AG10803 (cell line): Measurements from ENCODE around the gene HOMER1.
A peak's percentile ranks its signal among the peaks of the same experiment; 100 is the strongest.

Experiments used
- DNase-seq: peaks from one replicate; pipeline ENCODE4 v3.0.0; 2010; ENCODE audit warnings: low read depth
- H3K4me3 ChIP-seq: 2 replicates; pipeline ENCODE4 v1.5.1; 2011; ENCODE audit warnings: mild to moderate bottlenecking, low read length, control low read depth
- TF ChIP-seq, protein P1 (sequence below): conservative IDR thresholded peaks from 2 replicates; pipeline ENCODE4 v1.5.1; 2011; ENCODE audit warnings: mild to moderate bottlenecking, low read length, control low read depth, inconsistent platforms

HOMER1 gene, protein sequence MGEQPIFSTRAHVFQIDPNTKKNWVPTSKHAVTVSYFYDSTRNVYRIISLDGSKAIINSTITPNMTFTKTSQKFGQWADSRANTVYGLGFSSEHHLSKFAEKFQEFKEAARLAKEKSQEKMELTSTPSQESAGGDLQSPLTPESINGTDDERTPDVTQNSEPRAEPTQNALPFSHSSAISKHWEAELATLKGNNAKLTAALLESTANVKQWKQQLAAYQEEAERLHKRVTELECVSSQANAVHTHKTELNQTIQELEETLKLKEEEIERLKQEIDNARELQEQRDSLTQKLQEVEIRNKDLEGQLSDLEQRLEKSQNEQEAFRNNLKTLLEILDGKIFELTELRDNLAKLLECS

DNA sequence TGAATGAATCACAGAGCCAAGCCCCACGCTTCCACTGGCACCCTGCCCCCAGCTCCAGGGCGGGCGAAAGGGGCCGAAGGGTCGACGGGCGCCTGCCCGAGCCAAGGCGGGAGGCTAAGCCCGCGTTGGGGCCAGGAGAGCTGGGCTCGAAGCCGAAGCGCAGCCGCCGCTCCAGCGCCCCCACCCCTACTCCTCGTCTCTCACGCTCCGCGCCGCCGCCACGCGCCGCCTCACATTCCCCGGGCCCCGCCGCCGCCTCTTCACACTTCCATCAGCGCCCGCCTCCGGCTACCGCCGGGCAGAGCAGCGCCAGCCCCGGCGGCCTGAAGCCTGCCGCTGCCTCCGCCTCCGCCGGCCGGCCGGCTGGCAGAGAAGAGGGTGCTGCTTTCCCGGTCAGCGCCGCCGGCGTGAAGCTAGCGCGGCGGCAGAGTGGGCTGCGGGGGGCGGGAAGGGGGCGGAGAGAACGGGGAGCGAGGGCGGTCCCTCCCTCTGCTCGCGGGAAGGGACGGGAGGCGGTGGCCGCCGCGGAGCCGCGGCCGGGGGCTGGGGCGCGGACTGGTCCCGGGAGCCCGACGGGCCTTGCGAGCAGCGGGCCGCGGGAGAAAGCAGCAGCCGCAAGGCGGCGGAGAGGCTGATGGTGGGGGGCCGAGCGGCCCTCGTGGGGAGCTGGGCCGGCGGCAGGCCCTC, at the start of gene HOMER1:
TSS of gene HOMER1 (minus strand) at position 431 of the 687 bp plus-strand sequence. CDS start 1,360 bp downstream, outside the sequence.
- TF ChIP-seq, protein P1, sequence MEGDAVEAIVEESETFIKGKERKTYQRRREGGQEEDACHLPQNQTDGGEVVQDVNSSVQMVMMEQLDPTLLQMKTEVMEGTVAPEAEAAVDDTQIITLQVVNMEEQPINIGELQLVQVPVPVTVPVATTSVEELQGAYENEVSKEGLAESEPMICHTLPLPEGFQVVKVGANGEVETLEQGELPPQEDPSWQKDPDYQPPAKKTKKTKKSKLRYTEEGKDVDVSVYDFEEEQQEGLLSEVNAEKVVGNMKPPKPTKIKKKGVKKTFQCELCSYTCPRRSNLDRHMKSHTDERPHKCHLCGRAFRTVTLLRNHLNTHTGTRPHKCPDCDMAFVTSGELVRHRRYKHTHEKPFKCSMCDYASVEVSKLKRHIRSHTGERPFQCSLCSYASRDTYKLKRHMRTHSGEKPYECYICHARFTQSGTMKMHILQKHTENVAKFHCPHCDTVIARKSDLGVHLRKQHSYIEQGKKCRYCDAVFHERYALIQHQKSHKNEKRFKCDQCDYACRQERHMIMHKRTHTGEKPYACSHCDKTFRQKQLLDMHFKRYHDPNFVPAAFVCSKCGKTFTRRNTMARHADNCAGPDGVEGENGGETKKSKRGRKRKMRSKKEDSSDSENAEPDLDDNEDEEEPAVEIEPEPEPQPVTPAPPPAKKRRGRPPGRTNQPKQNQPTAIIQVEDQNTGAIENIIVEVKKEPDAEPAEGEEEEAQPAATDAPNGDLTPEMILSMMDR = no peak
- peak; percentile 73 for DNase-seq
- H3K4me3 ChIP-seq = peak within 1 kb of the TSS; percentile 81

DNA sequence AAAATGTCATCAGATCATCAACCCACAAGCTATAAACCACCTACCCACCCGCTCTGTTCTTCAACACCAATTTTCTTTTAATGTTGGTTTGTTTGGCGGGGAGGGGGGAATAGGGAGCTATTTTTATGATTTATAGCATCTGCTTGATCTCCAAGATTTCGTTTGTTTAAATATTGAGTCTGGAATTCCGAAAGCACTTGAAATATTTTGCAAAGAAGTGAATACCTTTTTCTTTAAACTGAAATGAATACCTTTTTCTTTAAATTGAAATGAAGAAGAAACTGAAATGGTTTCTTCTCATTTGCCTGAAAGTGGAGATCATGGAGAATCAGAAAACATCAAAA, 49.3 kb upstream of the HOMER1 start:
- no peak for DNase-seq
- H3K4me3 ChIP-seq = no peak overlapping the region
- TF ChIP-seq, protein P1 = no peak

DNA sequence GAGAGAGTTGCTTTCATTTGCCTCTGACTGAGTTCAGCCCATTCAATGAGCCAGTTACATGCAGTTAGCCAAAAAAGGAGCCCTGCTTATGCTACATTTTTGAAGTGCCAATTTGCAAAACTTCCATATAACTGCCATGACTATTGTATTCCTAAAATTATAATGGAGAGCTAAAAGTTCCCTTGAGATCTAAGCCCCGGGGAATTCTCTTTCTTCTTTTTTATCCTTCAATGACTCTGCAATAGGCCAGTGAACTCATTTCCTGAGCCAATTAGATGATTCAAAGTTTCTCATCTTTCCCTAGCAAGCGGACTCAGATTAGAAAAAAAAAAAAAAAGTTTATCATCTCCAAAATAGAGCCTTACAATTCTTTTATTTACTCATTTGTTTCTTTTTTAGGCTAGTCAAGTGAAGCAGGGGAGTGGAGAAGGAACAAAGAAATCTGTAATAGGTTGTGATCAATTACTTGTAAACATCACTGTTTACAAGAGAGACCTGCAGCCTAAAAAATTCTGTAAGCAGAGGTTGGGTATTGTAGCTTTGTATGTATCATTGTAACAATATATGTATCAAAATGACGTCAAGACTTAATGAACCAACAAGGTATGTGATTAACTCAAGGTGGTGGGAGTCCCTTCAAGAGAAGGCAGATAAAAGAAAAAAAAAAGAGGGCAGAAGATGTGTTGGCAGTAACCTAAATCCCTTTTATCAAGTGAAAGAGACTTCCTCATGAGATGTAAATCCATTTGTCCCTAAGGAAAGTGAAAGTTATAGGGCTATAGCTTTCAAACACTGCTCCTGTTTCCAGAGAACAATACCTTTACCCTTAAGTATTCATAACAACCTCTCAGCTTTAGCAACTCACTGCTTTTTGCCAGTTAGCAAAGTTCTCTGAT, 48.7 kb upstream of the HOMER1 start:
- DNase-seq = peak; percentile 63
- TF ChIP-seq, protein P1 = no peak
- H3K4me3 ChIP-seq = no peak overlapping the region

DNA sequence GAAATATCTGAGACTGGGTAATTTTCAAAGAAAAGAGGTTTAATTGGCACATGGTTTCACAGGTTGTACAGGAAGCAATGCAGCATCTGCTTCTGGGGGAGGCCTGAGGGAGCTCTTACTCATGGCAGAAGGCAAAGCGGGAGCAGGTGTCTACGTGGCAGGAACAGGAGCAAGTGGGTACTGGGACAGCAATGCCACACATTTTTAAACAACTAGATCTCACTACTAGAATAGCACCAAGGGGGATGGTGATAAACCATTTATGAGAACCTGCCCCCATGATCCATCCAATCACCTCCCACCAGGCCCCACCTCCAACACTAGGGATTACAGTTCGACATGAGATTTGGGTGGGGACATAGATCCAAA, 47.6 kb upstream of the HOMER1 start:
- H3K4me3 ChIP-seq = no peak overlapping the region
- TF ChIP-seq, protein P1 = no peak
- DNase-seq = no peak

DNA sequence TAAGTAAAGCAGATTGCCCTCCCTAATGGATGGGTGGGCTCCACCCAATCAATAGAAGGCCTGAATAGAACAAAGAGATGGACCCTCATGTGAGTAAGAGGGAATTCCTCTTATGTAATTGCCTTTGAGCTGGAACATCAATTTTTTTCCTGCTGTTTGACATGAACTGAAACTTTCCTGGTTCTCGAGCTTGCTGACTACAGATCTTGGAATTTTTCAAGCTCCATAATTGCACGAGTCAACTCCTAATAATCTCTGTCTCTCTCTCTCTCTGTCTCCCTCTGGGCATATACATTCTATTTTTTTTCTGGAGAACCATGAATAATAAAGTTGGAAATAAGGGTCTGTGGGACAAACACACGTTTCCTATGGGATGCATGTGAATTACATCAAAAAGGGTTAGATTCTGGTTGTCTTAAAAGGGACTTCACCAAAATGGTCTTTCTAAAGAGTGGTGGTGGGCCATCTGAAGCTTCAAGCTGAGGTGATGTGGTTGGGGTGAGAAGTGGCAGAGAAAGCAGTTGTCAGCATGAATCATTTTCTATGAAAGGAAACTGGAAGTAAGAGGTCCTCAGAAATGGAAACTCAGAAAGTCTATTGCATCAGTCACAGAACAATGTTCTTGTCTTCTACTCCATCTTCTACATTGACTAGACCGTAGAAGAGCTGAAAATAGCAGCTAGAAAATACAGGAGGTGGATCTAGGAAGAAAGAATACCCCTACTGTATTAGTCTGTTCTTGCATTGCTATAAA, 47.0 kb upstream of the HOMER1 start:
- DNase-seq = peak; percentile 63

DNA sequence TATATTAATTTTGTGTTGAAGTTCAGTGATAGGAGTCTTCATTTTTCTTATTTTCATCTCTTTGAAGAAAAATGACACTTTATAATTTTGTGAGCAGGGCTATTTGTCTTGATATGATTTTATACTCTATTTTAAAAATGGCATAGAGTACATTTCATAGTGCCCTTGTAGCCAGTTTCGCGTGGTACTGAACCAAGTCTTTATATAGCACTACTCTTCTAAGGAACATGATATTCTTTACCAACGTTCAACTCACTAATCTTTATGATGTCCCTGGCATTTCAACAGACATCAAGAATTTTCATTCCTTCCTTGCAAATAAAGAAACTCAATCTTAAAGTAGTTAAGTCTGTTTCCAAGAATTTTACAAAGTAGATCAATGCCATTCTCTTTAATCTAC, 41.5 kb upstream of the HOMER1 start:
- TF ChIP-seq, protein P1 = no peak
- DNase-seq = no peak
- no peak overlapping the region for H3K4me3 ChIP-seq

More for the DNA sequence above, 47.0 kb upstream of the HOMER1 start:
- no peak overlapping the region for H3K4me3 ChIP-seq
- TF ChIP-seq, protein P1 = no peak
